WERI-Rb-1 (cell line): ENCODE data around the gene CEACAM18.

ENCODE experiments used
- DNase-seq: peaks from one replicate; pipeline ENCODE4 v3.0.0-alpha.2; 2020
- H3K27ac ChIP-seq: fragments of 250-450 bp; sonication (Bioruptor Pico); 2 replicates; pipeline ENCODE4 v1.5.1; 2020; ENCODE audit warnings: mild to moderate bottlenecking, moderate library complexity
- H3K27me3 ChIP-seq: fragments of 250-450 bp; sonication (Bioruptor Pico); 2 replicates; pipeline ENCODE4 v1.5.1; 2021; ENCODE audit warnings: mild to moderate bottlenecking, low read depth, moderate library complexity; ENCODE audit not compliant: insufficient read depth, severe bottlenecking
- H3K36me3 ChIP-seq: fragments of 250-450 bp; sonication (Bioruptor Pico); 2 replicates; pipeline ENCODE4 v1.5.1; 2020; ENCODE audit warnings: mild to moderate bottlenecking, moderate library complexity
- H3K4me3 ChIP-seq: 2 replicates; pipeline ENCODE4 v1.5.1; 2011; ENCODE audit warnings: low read depth, mild to moderate bottlenecking, control low read depth, low read length
- H3K9me3 ChIP-seq: fragments of 250-450 bp; sonication (Bioruptor Pico); 2 replicates; pipeline ENCODE4 v1.5.1; 2021; ENCODE audit warnings: mild to moderate bottlenecking, moderate library complexity; ENCODE audit not compliant: severe bottlenecking
- TF ChIP-seq, protein P1 (sequence below): IDR thresholded peaks from 2 replicates; pipeline ENCODE4 v1.5.1; 2011; ENCODE audit warnings: low read depth, mild to moderate bottlenecking, control low read depth, inconsistent platforms, low read length

The CEACAM18 gene

DNA sequence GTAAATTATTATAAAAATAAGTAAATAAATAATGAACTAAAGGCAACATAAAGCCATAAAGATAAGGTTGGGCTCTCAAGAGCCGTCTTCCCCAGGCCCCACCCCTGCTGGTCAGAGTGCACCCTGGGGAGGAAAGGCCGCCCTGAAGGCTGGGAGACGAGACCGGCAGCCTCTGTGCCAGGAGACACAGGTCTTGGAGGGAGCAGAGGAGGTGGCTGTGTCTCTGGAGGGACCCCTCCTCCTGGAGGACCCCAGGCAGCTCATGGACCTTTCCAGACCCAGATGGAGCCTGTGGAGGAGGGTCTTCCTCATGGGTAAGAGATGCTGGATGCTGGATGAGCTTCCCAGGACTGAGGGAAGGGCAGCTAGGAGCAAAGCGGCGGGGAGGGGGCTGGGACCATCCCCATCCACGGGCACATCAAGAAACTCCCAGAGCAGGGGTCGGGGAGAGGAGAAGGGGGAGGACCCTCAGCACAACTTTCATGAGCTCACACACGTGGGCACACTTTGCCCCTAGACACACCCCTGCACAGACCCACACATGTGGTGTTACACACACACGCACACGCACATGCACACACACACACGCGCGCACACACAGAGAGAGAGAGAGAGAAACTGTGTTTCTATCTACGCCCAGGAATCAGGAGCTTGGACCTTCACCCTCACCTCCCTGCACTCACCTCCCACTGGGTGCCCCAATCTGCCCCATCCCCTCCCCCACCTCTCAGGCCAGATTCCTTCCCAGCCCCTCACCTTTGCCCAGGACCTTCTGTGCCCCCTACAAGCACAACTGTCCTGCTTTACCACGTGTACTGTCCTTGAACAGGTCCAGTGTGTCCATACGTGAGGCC is at the start of gene CEACAM18:
Gene CEACAM18 (plus strand): TSS at position 159 of the 854 bp plus-strand sequence.
- Histone ChIP-seq H3K27ac (no peak within 1 kb of the TSS), H3K27me3 (peaks cover 90% of the 10 kb centered on the region), H3K36me3 (no peaks in the 10 kb centered on the region), H3K4me3 (no peak within 1 kb of the TSS), H3K9me3 (peaks cover 2% of the 10 kb centered on the region)
- no peak for DNase-seq
- TF ChIP-seq, protein P1, sequence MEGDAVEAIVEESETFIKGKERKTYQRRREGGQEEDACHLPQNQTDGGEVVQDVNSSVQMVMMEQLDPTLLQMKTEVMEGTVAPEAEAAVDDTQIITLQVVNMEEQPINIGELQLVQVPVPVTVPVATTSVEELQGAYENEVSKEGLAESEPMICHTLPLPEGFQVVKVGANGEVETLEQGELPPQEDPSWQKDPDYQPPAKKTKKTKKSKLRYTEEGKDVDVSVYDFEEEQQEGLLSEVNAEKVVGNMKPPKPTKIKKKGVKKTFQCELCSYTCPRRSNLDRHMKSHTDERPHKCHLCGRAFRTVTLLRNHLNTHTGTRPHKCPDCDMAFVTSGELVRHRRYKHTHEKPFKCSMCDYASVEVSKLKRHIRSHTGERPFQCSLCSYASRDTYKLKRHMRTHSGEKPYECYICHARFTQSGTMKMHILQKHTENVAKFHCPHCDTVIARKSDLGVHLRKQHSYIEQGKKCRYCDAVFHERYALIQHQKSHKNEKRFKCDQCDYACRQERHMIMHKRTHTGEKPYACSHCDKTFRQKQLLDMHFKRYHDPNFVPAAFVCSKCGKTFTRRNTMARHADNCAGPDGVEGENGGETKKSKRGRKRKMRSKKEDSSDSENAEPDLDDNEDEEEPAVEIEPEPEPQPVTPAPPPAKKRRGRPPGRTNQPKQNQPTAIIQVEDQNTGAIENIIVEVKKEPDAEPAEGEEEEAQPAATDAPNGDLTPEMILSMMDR, result no peak

DNA sequence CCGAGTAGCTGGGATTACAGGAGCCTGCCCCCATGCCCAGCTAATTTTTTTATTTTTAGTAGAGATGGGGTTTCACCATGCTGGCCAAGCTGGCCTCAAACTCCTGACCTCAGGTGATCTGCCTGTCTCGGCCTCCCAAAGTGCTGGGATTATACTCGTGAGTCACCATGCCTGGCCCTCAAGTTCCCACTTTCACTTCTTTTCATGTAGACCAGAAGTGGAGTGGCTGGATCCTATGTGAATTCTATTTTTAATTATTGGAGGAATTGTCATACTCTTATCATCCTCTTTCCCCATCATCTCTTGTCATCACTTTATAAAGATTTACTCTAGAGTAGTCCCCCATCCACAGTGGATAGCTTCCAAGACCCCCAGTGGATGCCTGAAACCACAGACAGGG is 48.1 kb upstream of the CEACAM18 start:
- no peak overlapping the region for H3K4me3 ChIP-seq
- peaks cover 86% of the 10 kb centered on the region for H3K27me3 ChIP-seq
- TF ChIP-seq, protein P1, result no peak

DNA sequence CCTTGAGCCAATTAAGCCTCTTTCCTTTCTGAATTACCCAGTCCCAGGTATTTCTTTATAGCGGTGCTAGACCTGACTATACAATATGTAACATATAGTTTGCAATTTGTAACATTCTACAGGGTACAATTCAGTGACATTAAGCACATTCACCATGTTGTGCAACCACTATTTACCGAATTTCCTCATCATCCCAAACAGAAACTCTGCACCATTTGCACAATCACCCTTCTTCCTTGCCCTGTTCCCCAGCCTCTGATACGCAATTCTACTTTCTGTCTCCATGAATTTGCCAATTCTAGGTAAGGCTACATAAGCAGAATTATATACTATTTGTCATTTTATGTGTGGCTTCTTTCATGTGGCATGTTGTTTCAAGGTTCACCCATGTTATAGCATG is 47.2 kb upstream of the CEACAM18 start:
- H3K9me3 ChIP-seq, result peaks cover 3% of the 10 kb centered on the region
- H3K36me3 ChIP-seq, result no peaks in the 10 kb centered on the region
- TF ChIP-seq, protein P1, result no peak
- H3K27ac ChIP-seq, result no peak overlapping the region
- no peak overlapping the region for H3K4me3 ChIP-seq
- no peak for DNase-seq
- H3K27me3 ChIP-seq, result peaks cover 86% of the 10 kb centered on the region

More for the DNA sequence above, 48.1 kb upstream of the CEACAM18 start:
- Histone ChIP-seq H3K27ac (no peak overlapping the region), H3K9me3 (peaks cover 3% of the 10 kb centered on the region), H3K36me3 (no peaks in the 10 kb centered on the region)
- no peak for DNase-seq

DNA sequence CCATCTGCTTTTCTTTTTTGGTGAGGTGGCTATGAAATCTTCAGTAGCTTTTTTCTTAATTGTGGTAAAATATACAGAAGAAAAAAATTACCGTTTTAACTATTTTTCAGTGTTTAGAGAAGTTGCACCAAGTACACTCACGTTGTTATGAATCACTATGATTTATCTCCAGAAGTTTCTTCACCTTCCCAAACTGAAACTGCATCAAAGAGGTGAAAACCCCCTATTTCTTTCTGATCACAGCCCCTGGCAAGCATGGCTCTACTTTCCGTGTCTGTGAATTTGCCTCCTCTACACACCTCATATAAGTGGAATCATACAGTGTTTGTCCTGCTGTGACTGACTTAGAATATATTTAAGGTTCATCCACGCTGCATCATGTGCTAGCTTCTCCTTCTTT is 45.3 kb upstream of the CEACAM18 start:
- peaks cover 84% of the 10 kb centered on the region for H3K27me3 ChIP-seq
- no peak for DNase-seq
- H3K36me3 ChIP-seq, result no peaks in the 10 kb centered on the region

DNA sequence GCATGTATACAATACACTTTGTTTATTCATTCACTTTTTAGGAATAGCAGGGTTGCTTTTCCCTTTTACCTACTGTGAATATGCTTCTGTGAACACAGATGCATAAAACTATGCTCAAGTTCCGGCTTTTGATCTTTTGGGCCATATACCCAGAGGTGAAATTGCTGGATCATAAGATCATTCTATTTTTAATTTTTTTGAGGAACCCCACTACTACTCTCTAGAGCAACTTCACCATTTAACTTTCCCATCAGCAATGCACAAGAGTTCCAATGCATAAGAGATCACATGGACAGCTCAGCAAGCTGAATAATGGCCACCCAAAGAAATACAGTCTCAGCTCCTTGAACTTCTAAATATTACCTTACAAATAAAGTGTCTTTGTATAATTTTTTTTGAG is 43.9 kb upstream of the CEACAM18 start:
- DNase-seq, result no peak
- Histone ChIP-seq H3K27ac (no peak overlapping the region), H3K27me3 (peaks cover 80% of the 10 kb centered on the region), H3K36me3 (no peaks in the 10 kb centered on the region), H3K4me3 (no peak overlapping the region), H3K9me3 (peaks cover 3% of the 10 kb centered on the region)
- TF ChIP-seq, protein P1, result no peak

More for the DNA sequence above, 45.3 kb upstream of the CEACAM18 start:
- TF ChIP-seq, protein P1, result no peak
- no peak overlapping the region for H3K27ac ChIP-seq
- H3K9me3 ChIP-seq, result peaks cover 3% of the 10 kb centered on the region
- no peak overlapping the region for H3K4me3 ChIP-seq
